IPS-20b (cell line): ENCODE results near the gene RAPGEF3.

Experiments
- H3K27ac ChIP-seq: one replicate; pipeline ENCODE4 v1.5.1; 2013; ENCODE audit warnings: low read length
- H3K27me3 ChIP-seq: 2 replicates; pipeline ENCODE4 v1.6.1; 2013; ENCODE audit warnings: mild to moderate bottlenecking, low read length, inconsistent platforms; ENCODE audit not compliant: insufficient read depth
- H3K36me3 ChIP-seq: 2 replicates; pipeline ENCODE4 v1.6.1; 2013; ENCODE audit warnings: low read depth, mild to moderate bottlenecking, inconsistent platforms, low read length, moderate library complexity; ENCODE audit not compliant: insufficient read depth
- H3K4me1 ChIP-seq: 2 replicates; pipeline ENCODE4 v1.6.1; 2013; ENCODE audit warnings: mild to moderate bottlenecking, control low read depth, inconsistent platforms, low read length, moderate library complexity; ENCODE audit not compliant: insufficient read depth
- H3K4me3 ChIP-seq: 2 replicates; pipeline ENCODE4 v1.5.1; 2013; ENCODE audit warnings: mild to moderate bottlenecking, low read length, inconsistent platforms
- H3K9ac ChIP-seq: 2 replicates; pipeline ENCODE4 v1.6.1; 2013; ENCODE audit warnings: low read depth, mild to moderate bottlenecking, inconsistent platforms, low read length, moderate library complexity
- H3K9me3 ChIP-seq: 2 replicates; pipeline ENCODE4 v1.6.1; 2013; ENCODE audit warnings: mild to moderate bottlenecking, low read depth, low read length, inconsistent platforms; ENCODE audit not compliant: insufficient read depth

RAPGEF3 gene

GRCh38 chr12:47799357-47799955 lies 40.8 kb upstream of the RAPGEF3 start:
- Histone ChIP-seq H3K4me1 (no peaks in the 10 kb centered on the region), H3K27me3 (no peaks in the 10 kb centered on the region), H3K9ac (no peak overlapping the region), H3K9me3 (no peaks in the 10 kb centered on the region), H3K4me3 (no peak overlapping the region), H3K27ac (no peak overlapping the region), H3K36me3 (peaks cover 30% of the 10 kb centered on the region)

- peaks cover 35% of the 10 kb centered on the region for H3K36me3 ChIP-seq
- no peak overlapping the region for H3K27ac ChIP-seq
Measured at GRCh38 chr12:47798382-47798948, 39.8 kb upstream of the RAPGEF3 start.

DNA sequence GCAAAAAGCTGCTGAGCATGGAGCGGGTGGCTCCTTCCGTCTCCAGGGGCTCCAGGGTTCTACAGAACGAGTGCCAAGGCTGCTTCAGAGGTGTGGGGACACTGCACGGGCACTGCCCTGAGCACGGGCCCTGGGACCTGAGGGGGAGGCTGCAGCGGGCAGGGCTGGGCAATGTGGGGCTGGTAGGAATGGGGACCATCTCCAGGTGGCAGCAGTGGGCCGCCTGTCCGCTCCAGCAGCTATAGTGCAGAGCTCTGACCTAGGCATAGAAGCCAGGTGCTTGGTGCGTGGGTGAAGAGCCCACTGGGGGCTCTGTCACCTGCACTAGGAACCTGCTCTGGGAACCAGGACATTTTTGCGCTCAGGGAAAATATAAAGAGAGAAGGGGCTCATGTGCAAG lies 38.8 kb upstream of the RAPGEF3 start:
- Histone ChIP-seq H3K4me1 (no peaks in the 10 kb centered on the region), H3K27me3 (no peaks in the 10 kb centered on the region), H3K9ac (no peak overlapping the region), H3K9me3 (no peaks in the 10 kb centered on the region), H3K4me3 (no peak overlapping the region), H3K27ac (no peak overlapping the region), H3K36me3 (peaks cover 45% of the 10 kb centered on the region)

More at GRCh38 chr12:47798382-47798948, 39.8 kb upstream of the RAPGEF3 start:
- Histone ChIP-seq H3K4me1 (no peaks in the 10 kb centered on the region), H3K9ac (no peak overlapping the region), H3K27me3 (no peaks in the 10 kb centered on the region), H3K4me3 (no peak overlapping the region), H3K9me3 (no peaks in the 10 kb centered on the region)

DNA sequence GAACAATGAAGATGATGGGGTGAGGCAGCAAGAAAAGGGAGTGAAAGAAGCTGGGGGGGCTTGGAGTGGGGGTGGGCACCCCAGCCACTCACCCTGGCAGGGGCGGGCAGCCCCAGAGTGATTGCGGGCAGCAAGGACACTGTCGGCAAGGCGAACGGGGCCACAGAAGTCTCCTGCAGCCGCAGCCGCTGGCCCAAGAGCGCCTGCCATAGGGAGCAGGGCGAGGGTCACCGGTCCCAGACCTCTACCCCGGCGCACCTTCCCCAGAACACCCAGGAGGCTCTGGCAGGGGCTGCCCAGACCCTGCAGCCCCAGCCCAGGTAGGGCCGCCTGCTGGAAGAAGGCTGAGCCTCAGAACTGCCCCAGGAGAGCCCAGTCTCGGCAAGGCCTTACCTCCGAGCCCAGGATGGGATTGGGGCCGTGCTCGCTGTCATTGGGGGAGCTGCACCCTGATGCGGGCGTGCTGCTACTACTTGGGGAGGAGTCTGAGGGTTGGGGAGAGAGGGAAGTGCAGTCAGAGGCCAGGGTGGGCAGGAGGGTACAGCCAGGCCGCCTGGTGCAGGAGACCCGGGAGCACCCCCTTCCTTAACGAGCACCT lies 37.2 kb upstream of the RAPGEF3 start:
- Histone ChIP-seq H3K36me3 (peaks cover 49% of the 10 kb centered on the region), H3K4me1 (no peaks in the 10 kb centered on the region), H3K9me3 (no peaks in the 10 kb centered on the region), H3K4me3 (no peak overlapping the region), H3K9ac (no peak overlapping the region), H3K27me3 (no peaks in the 10 kb centered on the region), H3K27ac (no peak overlapping the region)

GRCh38 chr12:47795121-47795813 lies 36.6 kb upstream of the RAPGEF3 start:
- no peaks in the 10 kb centered on the region for H3K4me1 ChIP-seq
- H3K9me3 ChIP-seq, result no peaks in the 10 kb centered on the region
- H3K27ac ChIP-seq, result no peak overlapping the region
- no peak overlapping the region for H3K9ac ChIP-seq
- H3K36me3 ChIP-seq, result peaks cover 53% of the 10 kb centered on the region
- H3K27me3 ChIP-seq, result no peaks in the 10 kb centered on the region
- H3K4me3 ChIP-seq, result no peak overlapping the region

- H3K27me3 ChIP-seq, result no peaks in the 10 kb centered on the region
- H3K27ac ChIP-seq, result no peak overlapping the region
- no peak overlapping the region for H3K9ac ChIP-seq
- no peaks in the 10 kb centered on the region for H3K4me1 ChIP-seq
- no peaks in the 10 kb centered on the region for H3K9me3 ChIP-seq
- H3K4me3 ChIP-seq, result no peak overlapping the region
- peaks cover 57% of the 10 kb centered on the region for H3K36me3 ChIP-seq
Measured at GRCh38 chr12:47794679-47795078, 36.0 kb upstream of the RAPGEF3 start.

DNA sequence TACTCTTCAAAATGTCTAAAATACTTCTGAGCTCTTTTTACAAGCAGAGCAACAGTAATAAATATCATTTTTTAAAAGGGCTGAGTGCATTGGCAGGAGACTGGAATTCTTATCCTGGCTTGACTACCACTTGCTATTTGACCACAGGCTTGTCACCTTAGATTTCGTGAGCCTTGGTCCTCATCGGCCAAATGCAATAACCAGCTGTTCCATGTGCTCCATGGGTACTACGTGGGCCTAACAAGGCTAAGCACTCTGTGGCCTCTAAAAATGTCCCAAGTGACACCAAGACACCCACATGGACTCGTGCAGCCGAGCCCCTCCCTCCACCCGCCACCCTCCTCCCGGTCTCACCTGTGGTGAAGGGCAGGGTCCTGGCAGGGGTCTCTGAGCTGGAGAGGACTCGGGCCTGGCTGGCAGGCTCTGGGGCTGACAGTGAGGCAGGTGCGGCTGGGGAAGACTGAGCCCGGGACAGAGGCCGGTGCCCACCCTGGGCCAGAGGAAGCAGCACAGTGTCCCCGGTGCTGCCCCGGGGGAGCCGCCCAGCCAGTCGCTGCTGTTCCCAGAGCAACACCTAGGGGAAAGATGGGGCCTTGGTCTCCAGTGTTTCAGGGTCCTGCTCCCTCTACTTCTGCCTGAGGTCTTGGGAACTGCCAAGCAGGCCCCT lies 34.5 kb upstream of the RAPGEF3 start:
- Histone ChIP-seq H3K27ac (no peak overlapping the region), H3K4me1 (no peaks in the 10 kb centered on the region), H3K27me3 (no peaks in the 10 kb centered on the region), H3K9me3 (no peaks in the 10 kb centered on the region), H3K9ac (no peak overlapping the region), H3K4me3 (no peak overlapping the region), H3K36me3 (peaks cover 72% of the 10 kb centered on the region)

GRCh38 chr12:47791874-47792273 lies 33.2 kb upstream of the RAPGEF3 start:
- Histone ChIP-seq H3K27ac (no peak overlapping the region), H3K36me3 (peaks cover 84% of the 10 kb centered on the region), H3K9ac (no peak overlapping the region), H3K9me3 (no peaks in the 10 kb centered on the region), H3K27me3 (no peaks in the 10 kb centered on the region), H3K4me3 (no peak overlapping the region), H3K4me1 (no peaks in the 10 kb centered on the region)

GRCh38 chr12:47791351-47791746 lies 32.7 kb upstream of the RAPGEF3 start:
- Histone ChIP-seq H3K36me3 (peaks cover 84% of the 10 kb centered on the region), H3K4me1 (no peaks in the 10 kb centered on the region), H3K27ac (no peak overlapping the region), H3K9ac (no peak overlapping the region), H3K9me3 (no peaks in the 10 kb centered on the region), H3K27me3 (no peaks in the 10 kb centered on the region), H3K4me3 (no peak overlapping the region)

- no peaks in the 10 kb centered on the region for H3K9me3 ChIP-seq
- no peak overlapping the region for H3K27ac ChIP-seq
- H3K36me3 ChIP-seq, result peaks cover 89% of the 10 kb centered on the region
- no peak overlapping the region for H3K9ac ChIP-seq
- H3K27me3 ChIP-seq, result no peaks in the 10 kb centered on the region
- no peak overlapping the region for H3K4me3 ChIP-seq
- no peaks in the 10 kb centered on the region for H3K4me1 ChIP-seq
Measured at GRCh38 chr12:47790676-47791350, 32.1 kb upstream of the RAPGEF3 start.

DNA sequence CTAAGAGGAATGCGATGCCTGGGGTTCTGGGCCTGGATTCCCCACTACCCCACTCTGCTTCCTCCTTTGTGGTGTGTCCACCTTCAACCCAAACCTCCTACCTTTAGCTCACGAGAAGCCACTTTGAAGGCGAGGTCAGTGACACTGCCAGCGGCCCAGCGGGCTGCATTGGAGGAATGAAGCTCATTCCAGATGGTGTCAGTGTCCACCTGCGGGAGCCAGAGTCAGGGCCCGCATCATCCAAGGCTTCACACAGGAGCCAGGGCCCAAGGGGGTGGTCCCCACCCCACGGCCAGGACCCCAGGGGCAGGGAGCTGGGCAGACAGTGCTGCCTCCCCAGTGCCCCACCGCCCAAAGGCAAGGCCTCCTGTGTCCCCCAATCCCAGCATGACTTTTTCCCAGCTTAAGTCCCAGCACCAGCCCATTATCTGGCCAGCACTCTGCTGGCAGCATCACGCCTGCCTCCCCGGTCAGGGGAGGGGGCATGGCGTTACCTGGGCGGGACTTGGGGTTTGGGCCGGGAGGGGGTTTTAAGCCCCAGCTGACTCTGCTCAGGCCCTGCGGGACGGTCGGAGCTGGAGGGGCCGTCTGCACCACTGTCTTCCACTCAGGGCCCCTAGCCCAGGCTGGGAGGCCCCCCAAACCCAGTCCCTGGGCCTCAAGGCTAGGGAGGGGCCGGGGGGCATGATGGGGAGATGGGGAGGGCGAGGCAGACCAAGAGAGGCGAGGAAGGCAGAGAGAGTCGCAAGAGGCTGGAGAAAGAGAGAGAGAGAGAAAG lies 31.2 kb upstream of the RAPGEF3 start:
- Histone ChIP-seq H3K36me3 (peaks cover 92% of the 10 kb centered on the region), H3K27ac (no peak overlapping the region), H3K9me3 (no peaks in the 10 kb centered on the region), H3K27me3 (no peaks in the 10 kb centered on the region), H3K9ac (no peak overlapping the region), H3K4me1 (no peaks in the 10 kb centered on the region), H3K4me3 (no peak overlapping the region)
